ENCODE measurements around the gene SLC6A3.
"Not testable (repeated sequence)": the region's sequence is repeated elsewhere in the genome, so short reads cannot be mapped to it uniquely, and the experiment has no call there.

The SLC6A3 gene

DNA sequence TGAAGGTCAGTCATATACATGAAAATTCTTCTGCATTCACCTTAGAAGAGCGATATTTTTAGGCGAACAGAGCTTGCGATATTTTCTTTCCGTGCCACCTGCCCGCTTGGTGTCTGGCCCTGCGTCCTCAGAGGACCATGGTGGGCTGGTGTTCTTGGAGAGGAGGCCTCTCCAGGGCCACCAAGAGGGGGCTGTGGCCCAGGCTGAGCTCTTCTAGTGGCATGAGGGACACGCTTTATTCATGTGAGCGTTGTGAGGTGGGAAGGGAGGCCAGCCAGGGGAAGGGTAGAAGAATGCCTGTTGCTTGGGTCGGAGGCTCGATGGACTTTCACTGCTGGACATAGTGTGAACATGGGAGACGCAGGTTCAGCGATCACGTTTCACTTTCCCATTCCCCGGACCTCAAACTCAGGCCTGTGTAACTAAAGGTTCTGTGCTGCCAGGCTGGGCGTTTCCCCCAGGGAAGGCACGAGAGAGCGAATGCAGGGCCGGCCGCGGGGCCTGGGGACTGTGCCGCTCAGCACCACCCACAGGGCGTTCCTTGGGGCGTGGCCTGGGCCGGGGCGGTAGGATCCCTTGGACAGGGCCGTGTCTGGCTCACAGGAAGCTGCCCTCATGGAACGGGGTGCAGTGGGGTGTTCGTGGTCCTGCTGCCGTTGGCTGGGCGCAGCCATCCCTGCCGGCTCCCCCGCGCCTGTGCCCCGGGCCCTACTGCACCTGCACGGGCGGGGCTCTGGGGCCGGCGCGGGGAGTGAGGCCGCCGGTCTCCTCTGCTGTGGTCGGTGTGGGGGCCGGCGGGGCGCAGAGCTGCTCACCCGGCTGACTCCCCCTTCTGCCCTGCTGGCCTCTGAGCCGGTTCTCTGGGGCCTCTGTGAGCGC lies 59.6 kb downstream of the SLC6A3 start:
- peak; percentile 93 for DNase-seq

- DNase-seq: no peak
Measured at GRCh38 chr5:1384521-1384920, 60.7 kb downstream of the SLC6A3 start.

DNA sequence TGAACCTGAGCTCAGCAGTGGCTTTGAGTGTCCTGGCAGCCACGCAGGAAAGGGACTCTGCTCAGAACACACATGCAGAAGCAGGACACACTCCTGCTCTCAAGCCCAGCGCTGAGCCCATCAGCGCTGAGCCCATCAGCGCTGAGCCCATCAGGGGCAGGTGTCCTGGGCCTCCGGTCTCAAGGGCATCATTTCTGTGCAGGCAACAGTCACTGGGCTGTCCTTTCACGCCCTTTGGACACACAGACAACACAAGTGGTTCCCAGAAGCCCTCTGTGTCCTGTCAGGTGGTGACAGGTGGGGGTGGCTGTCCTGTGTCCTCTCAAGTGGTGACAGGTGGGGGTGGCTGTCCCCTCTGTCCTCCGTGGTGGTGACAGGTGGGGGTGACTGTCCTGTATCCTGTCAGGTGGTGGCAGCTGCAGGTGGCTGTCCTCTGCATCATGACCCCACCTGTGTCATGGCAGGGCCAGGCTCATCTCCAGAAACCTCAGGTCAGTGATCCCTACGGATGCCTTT lies 61.3 kb downstream of the SLC6A3 start:
- DNase-seq: no peak

GRCh38 chr5:1383344-1383743 lies 61.9 kb downstream of the SLC6A3 start:
- DNase-seq: no peak

DNA sequence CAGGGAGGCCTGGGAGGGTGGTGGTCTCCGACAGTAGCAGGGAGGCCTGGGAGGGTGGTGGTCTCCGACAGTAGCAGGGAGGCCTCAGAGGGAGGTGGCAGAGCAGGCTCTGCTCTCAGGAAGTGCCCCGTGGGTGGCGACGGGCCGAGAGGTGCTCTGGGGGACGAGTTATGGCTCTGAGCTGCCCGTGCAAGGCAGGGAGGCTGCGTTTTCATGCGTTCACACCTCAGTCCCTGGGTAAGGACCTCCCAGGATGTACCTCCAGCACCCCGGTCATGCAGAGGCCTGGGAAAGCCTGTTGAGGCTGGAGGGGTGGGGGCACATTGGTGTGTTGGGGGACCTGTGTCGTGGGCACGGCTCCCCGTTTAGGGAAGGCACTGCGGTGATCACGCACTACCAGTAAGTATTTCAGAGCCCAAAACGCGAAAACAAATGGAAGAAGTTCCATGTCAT lies 63.0 kb downstream of the SLC6A3 start:
- DNase-seq: no peak

GRCh38 chr5:1381370-1382247 lies 63.6 kb downstream of the SLC6A3 start:
- DNase-seq: no peak

DNA sequence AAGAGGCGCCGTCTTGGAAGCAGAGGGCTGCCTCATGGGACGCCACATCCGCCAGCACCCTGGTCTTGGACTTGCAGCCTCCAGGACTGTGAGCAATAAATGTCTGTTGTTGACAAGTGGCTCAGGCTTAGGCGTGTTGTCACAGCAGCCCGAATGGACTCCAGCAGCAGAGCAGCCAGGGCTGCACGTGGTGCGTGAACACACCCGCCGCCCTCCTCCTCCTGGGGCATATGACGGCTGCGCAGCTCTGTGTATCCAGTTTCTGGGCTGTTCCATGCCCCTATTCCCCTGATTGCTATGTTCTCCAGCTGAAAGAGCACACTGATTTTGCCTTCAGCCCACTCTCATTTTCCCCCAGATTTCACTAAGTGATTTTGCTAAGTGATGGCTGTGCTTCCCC lies 64.3 kb downstream of the SLC6A3 start:
- no peak for DNase-seq

GRCh38 chr5:1380011-1380817 lies 65.0 kb downstream of the SLC6A3 start:
- peak; percentile 70 for DNase-seq

GRCh38 chr5:1378866-1379659 lies 66.2 kb downstream of the SLC6A3 start:
- no peak for DNase-seq

GRCh38 chr5:1378096-1378495 lies 67.1 kb downstream of the SLC6A3 start:
- no peak for DNase-seq

DNA sequence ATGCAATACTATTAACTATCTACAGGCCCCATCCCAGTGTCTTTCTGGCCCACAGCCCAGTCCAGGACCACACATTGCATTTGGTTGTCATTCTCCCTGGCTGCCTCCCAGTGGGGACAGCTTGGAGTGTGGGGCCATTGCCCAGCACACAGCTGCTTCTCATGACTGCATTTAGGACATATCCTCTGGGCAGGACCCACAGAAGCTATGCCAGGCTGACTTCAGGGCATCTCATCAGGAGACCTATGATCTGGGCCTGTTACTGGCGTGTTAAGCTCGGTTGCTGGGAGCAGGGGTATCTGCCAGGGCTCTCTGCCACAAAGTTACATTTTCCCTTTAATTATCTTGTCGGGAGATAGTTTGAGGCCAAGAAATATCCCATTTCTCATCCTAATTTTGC lies 68.3 kb downstream of the SLC6A3 start:
- DNase-seq: no peak

DNA sequence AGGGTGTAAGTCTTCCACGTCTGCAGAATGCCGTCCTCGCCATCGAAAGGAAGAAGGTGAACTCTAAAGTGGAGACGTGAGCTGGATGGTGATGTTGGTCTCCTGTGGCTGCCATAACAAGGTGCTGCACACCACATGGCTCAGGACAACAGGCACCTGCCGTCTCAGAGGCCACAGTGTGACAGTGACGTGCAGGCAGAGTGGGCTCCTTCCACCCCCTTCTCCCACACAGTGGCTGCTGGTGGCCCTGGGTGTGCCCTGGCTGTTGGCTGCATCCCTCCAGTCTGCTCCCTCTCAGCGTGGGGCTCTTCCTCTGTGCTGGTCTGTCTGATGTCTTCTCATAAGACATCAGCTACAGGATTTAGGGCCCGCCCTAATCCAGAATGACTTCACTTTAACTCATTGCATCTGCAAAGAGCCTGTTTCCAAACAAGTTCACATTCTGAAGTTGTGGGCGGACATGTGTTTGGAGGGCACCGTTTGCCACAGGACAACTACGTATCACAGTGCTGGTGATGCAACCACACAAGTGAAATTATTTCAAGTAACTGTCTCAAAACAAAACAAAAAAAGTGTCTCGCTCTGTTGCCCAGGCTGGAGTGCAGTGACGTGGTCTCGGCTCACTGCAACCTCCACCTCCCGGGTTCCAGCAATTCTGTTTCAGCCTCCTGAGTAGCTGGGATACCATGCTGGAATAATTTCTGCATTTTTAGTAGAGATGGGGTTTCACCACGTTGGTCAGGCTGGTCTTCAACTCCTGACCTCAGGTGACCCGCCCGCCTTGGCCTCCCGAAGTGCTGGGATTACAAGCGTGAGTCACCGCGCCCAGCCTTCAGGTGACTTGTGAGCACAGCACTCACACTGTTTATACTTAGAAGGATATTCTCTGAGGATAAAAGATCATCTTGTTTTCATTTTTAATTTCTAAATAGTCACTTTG lies 69.1 kb downstream of the SLC6A3 start:
- no peak for DNase-seq

- no peak for DNase-seq
Measured at GRCh38 chr5:1374679-1375055, 70.6 kb downstream of the SLC6A3 start.

DNA sequence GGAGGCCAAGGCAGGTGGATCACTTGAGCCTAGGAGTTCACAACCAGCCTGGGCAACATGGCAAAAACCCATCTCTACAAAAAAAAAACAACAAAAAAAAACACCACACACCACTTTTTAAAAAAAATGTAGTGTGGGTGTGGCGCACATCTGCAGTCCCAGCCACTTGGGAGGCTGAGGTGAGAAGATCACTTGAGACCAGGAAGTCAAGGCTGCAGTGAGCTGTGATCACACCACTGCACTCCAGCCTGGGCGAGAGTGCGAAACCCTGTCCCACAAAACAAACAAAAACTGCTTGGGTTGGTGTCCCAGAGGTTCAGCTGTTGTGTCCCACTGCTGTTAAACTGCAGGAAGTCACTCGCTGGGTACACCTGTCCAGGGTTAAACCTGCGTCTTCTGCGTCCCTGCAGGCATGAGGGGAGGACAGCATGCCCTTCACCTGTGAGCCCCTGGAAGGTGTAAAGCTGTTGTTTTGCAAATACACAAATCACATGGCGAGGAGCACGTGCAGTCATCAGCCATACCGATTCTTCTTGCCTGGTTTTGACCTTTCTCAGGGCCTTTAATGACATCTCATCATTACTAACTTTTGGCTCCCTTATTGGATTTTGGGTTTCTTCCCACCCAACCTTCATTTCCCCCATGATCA lies 71.1 kb downstream of the SLC6A3 start:
- no peak for DNase-seq

GRCh38 chr5:1371972-1372342 lies 73.3 kb downstream of the SLC6A3 start:
- DNase-seq: not testable (repeated sequence)

DNA sequence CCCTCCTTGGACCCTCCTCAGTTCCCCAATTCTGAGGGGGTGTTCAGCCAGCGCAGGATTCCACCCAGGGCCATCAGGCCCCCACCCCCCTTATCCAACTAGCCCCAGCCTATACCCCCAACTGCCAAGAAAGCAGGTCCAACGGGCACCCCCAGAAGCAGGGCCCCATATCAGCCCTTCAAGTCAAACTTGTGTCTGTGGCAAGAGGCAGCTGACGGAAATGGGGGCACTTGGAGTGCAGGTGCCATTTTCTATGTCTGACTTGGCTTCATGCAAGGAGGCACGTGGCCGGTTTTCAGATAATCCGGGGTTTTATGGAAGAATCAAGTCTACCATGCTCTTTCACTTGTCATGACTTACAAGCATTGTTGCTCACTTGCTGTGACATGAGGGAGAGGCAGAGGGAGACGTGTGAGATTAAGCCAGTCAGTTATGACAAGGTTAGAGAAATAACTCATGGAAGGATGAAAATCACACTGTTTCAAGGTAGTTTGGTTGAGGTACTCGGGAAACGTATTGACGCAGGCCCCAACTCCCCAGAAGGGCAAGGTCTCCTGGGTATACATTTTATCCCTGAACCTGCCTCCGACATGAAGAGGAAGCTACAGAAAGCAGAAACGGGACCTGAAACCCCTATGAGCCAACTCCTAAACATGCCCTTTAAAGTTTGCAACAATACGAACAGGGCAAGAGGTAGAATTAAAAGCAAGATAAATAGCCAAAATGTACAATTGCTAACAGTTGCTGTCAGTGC lies 73.8 kb downstream of the SLC6A3 start:
- no peak for DNase-seq

DNA sequence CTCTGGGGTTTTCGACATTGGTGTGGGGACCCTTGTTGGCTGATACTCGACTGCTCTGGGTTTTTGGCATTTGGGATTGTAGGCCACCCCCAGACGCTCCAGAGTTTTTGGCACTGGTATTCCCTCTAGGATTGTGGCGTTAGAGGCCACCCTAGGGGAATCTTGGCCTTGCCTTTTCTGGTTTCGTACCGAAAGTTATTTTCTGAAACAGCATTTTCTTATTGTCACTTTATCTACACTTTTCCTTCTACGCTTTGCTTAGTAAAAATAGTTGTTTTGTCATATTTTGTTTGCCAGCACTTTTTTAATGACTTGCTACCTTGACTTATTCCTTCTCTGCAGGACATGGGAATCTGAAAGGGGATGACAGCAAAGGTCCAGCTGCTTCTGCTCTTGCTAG lies 75.2 kb downstream of the SLC6A3 start:
- DNase-seq: no peak

GRCh38 chr5:1368756-1369155 lies 76.5 kb downstream of the SLC6A3 start:
- no peak for DNase-seq

GRCh38 chr5:1368236-1368635 lies 77.0 kb downstream of the SLC6A3 start:
- no peak for DNase-seq

GRCh38 chr5:1367149-1367548 lies 78.1 kb downstream of the SLC6A3 start:
- DNase-seq: no peak
